ENCODE data around the gene PARP14.

DNA sequence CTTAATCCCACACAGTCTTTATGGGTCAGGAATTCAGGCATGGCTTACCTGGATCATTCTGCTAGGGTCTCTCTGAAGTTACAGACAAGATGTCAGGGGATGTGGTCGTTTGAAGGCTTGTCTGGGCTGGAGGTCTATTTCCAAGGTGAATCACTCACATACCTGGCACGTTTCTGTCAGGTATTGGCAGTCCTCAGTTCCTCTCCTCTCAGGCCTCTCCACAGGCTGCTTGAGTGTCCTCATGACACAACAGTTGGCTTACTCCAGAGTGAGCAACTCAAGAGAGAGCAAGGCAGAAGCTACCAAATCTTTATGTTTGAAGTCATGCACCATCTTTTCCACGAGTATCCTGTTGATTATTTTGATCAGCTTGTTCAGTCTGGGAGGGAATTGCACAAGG lies 43.9 kb upstream of the PARP14 start:
- TF ChIP-seq, protein P1, sequence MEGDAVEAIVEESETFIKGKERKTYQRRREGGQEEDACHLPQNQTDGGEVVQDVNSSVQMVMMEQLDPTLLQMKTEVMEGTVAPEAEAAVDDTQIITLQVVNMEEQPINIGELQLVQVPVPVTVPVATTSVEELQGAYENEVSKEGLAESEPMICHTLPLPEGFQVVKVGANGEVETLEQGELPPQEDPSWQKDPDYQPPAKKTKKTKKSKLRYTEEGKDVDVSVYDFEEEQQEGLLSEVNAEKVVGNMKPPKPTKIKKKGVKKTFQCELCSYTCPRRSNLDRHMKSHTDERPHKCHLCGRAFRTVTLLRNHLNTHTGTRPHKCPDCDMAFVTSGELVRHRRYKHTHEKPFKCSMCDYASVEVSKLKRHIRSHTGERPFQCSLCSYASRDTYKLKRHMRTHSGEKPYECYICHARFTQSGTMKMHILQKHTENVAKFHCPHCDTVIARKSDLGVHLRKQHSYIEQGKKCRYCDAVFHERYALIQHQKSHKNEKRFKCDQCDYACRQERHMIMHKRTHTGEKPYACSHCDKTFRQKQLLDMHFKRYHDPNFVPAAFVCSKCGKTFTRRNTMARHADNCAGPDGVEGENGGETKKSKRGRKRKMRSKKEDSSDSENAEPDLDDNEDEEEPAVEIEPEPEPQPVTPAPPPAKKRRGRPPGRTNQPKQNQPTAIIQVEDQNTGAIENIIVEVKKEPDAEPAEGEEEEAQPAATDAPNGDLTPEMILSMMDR (IDR thresholded peaks at IDR 0.05) = no peak
- TF ChIP-seq POLR2A (IDR thresholded peaks at IDR 0.05) = no peak
